ENCODE results near the gene CAPN11. TPM values are rescaled to one million over a fixed set of nuclear protein-coding genes. Genes with fewer than 3 reads are reported as not detected.
A peak's percentile ranks its signal among the peaks of the same experiment; 100 is the strongest.

The CAPN11 gene
- total and polyA plus RNA-seq, 9 of the 15 experiments (the other 6 are each of a cell fraction or from before 2014, with no cell fraction given): 0.03 to 0.61 (median 0.17) TPM; not detected in 1

DNA sequence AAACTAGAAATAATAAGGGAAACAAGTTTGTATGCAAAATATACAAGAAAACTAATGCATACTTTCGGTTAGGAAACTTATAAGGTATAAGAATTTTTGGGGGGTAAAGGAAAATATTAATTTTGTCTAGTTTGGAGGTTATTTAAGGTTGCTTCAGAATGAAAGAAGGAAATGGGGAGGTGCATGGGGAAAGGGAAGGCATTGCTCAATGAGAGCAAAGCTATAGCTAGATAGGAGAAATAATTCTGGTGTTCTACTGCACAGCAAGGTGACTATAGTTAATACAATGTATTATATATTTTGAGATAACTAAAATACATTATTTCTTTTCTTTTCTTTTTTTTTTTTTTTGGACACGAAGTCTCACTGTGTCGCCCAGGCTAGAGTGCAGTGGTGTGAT, 52.7 kb downstream of the CAPN11 start:
- no peak for FAIRE-seq
- 35% methylated on average over 2 of the region's 3 CpGs for WGBS (ENCODE audit: insufficient coverage, low coverage, missing lambda C conversion rate)

DNA sequence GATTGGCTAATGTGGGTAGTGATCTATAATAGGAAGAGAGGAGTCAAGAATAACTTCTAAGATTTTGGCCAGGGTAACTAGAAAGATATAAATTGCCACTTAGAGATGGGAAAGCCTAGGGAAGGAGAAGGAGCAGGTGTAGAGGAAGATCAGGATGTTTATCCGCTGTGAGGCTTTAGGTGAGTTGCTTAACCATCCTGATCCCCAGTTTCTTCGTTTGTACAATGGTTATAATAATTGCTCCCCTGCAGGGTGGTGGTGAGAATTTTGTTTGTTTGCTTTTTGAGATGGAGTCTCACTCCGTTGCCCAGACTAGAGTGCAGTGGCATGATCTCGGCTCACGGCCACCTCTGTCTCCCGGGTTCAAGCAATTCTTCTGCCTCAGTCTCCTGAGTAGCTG, 55.7 kb downstream of the CAPN11 start:
- intact Hi-C loops (cut with micrococcal nuclease): no loop called here

More for the DNA sequence above, 52.7 kb downstream of the CAPN11 start:
- no peaks in the 10 kb centered on the region for H3K79me2 ChIP-seq (ENCODE audit: control insufficient read depth, insufficient read depth, low read length)
- ATAC-seq (no peak), DNase-seq (ENCODE audit: extremely low read depth in 1 of 4, low spot score in 3 of 4) (no peak)
- no peak overlapping the region for H3K4me3 ChIP-seq
- no peak overlapping the region for H2AFZ ChIP-seq (ENCODE audit: low read depth, low read length)
- no peaks in the 10 kb centered on the region for H3K9me1 ChIP-seq (ENCODE audit: control insufficient read depth, insufficient read depth, low read length)
- TF ChIP-seq MBD2 (IDR thresholded peaks at IDR 0.05; ENCODE audit: borderline replicate concordance, low read depth) (no peak), CEBPB (tag; IDR thresholded peaks at IDR 0.05) (peak; percentile 64; the same call in 1 of the 2 replicates)
- no TSS peak for BruUV-seq (replicated peaks)
- H3K27ac ChIP-seq (ENCODE audit: extremely low read depth, low read depth, low read length): no peak overlapping the region
- in situ Hi-C loops (cut with MboI): no loop called here
- peaks cover 7 to 8% of the 10 kb centered on the region in 2 experiments; a peak in 4 of 5 replicates for H3K4me1 ChIP-seq (replicated peaks in 1 of 2; ENCODE audit: control insufficient read depth in 2 of 2, insufficient read depth in 2 of 2, low read length in 2 of 2)
- ChIA-PET POLR2A (interaction anchor here (0.6 to 2.9 kb wide), 2 partner anchors 36 to 212 kb away, joined by 3 to 16 read pairs; partner anchors contain the start of gene HSP90AB1), CTCF (ENCODE audit: low intra/inter-chr PET ratio) (no interaction called here)
- H3K4me2 ChIP-seq (ENCODE audit: insufficient read depth, low read length): no peak overlapping the region
- H3K9ac ChIP-seq (ENCODE audit: insufficient read depth in 1 of 2, low read depth in 2 of 2, low read length in 2 of 2): no peak overlapping the region
- H3K9me3 ChIP-seq (replicated peaks; ENCODE audit: control insufficient read depth, insufficient read depth, low read depth, low read length): no peaks in the 10 kb centered on the region
- no peaks in the 10 kb centered on the region for H4K20me1 ChIP-seq (replicated peaks; ENCODE audit: control insufficient read depth, insufficient read depth, low read length)
- H3K36me3 ChIP-seq (ENCODE audit: control insufficient read depth, insufficient read depth, low read length): no peaks in the 10 kb centered on the region
- no peaks in the 10 kb centered on the region for H3K27me3 ChIP-seq (ENCODE audit: control insufficient read depth in 2 of 2, insufficient read depth in 2 of 2, low read length in 2 of 2)
- intact Hi-C loops (cut with micrococcal nuclease): no loop called here

More for the DNA sequence above, 55.7 kb downstream of the CAPN11 start:
- Histone ChIP-seq H3K79me2 (ENCODE audit: control insufficient read depth, insufficient read depth, low read length) (no peaks in the 10 kb centered on the region), H3K27ac (ENCODE audit: extremely low read depth, low read depth, low read length) (no peak overlapping the region), H3K4me3 (no peak overlapping the region), H3K9ac (ENCODE audit: insufficient read depth in 1 of 2, low read depth in 2 of 2, low read length in 2 of 2) (no peak overlapping the region), H3K9me3 (replicated peaks; ENCODE audit: control insufficient read depth, insufficient read depth, low read depth, low read length) (no peaks in the 10 kb centered on the region), H3K9me1 (ENCODE audit: control insufficient read depth, insufficient read depth, low read length) (no peaks in the 10 kb centered on the region), H4K20me1 (replicated peaks; ENCODE audit: control insufficient read depth, insufficient read depth, low read length) (no peaks in the 10 kb centered on the region), H3K4me1 (replicated peaks in 1 of 2; ENCODE audit: control insufficient read depth in 2 of 2, insufficient read depth in 2 of 2, low read length in 2 of 2) (peaks cover 24 to 26% of the 10 kb centered on the region in 2 experiments), H3K36me3 (ENCODE audit: control insufficient read depth, insufficient read depth, low read length) (no peaks in the 10 kb centered on the region), H2AFZ (ENCODE audit: low read depth, low read length) (no peak overlapping the region), H3K4me2 (ENCODE audit: insufficient read depth, low read length) (no peak overlapping the region), H3K27me3 (ENCODE audit: control insufficient read depth in 2 of 2, insufficient read depth in 2 of 2, low read length in 2 of 2) (no peaks in the 10 kb centered on the region)
- no peak for DNase-seq (ENCODE audit: extremely low read depth in 1 of 4, low spot score in 3 of 4)
- 25% methylated on average over 6 of the region's 6 CpGs for WGBS (ENCODE audit: insufficient coverage, low coverage, missing lambda C conversion rate)
- POLR2A ChIA-PET: interaction anchor here (0.7 to 1.6 kb wide), 2 partner anchors 14 to 32 kb away, joined by 3 to 4 read pairs; partner anchors contain the start of gene HSP90AB1
- CTCF ChIA-PET (ENCODE audit: low intra/inter-chr PET ratio): no interaction called here
- no peak for FAIRE-seq
- ATAC-seq: no peak
- no TSS peak for BruUV-seq (replicated peaks)
- TF ChIP-seq ZNF584 (CRISPR knock-in tag; IDR thresholded peaks at IDR 0.05; ENCODE audit: low read depth): no peak
- no peak for TF ChIP-seq MXI1 (IDR thresholded peaks at IDR 0.05; ENCODE audit: low read depth, low read length)
- no peak for TF ChIP-seq PHB2 (IDR thresholded peaks at IDR 0.05; ENCODE audit: low read depth)
- peak; percentile 56 for TF ChIP-seq ZFP36 (IDR thresholded peaks at IDR 0.05; ENCODE audit: low read depth, low read length, partially characterized antibody)
- no peak for TF ChIP-seq ZFPM2 (CRISPR knock-in tag; IDR thresholded peaks at IDR 0.05)
- peak; percentile 72 for TF ChIP-seq RBM25 (IDR thresholded peaks at IDR 0.05; ENCODE audit: low read depth, low read length, severe bottlenecking)
- TF ChIP-seq ATF1 (CRISPR knock-in tag; IDR thresholded peaks at IDR 0.05): no peak
- TF ChIP-seq ATF1 (tag; IDR thresholded peaks at IDR 0.05): no peak
- TF ChIP-seq BCOR (IDR thresholded peaks at IDR 0.05): peak; percentile 49
- in situ Hi-C loops (cut with MboI): no loop called here

Measured in K562 (cell line).